IMR-90 (cell line): ENCODE measurements around the gene GABPB2. TPM values are rescaled to one million over a fixed set of nuclear protein-coding genes. Genes with fewer than 3 reads are reported as not detected.

ENCODE experiments used
- ATAC-seq: fragments of 200-7000 bp; cut with Tn5 transposase; 2 replicates; pipeline ENCODE4 v1.9.1; 2020; ENCODE audit warnings: low read depth, mild to moderate bottlenecking, moderate library complexity
- BruUV-seq: library from RNA; stranded (reverse); fragments of 400-500 nt; replicated peaks from 2 replicates; lab custom pipeline; 2021; lab: Mats Ljungman, UMichigan
- CTCF ChIA-PET: fragments of 300-600 bp; formaldehyde crosslinking; extraction: SDS; loops from one replicate; lab custom pipeline; 2021; ENCODE audit warnings: antibody characterized with exemption; lab: Yijun Ruan, JAX
- POLR2A ChIA-PET: fragments of 300-600 bp; sonication (Branson Sonifier 250); formaldehyde crosslinking; loops from one replicate; lab custom pipeline; 2022; ENCODE audit warnings: antibody characterized with exemption; ENCODE audit not compliant: unreplicated experiment; lab: Charles Lee
- DNase-seq: peaks from one replicate; pipeline ENCODE4 v3.0.0; 2013
- H2AFZ ChIP-seq: replicated peaks from 2 replicates; pipeline ENCODE3; 2013; ENCODE audit warnings: low read length, mild to moderate bottlenecking; ENCODE audit not compliant: poor library complexity
- H2AK5ac ChIP-seq: 2 replicates; pipeline ENCODE4 v1.6.1; 2013; ENCODE audit warnings: low read depth, low read length, inconsistent platforms
- H2AK9ac ChIP-seq: replicated peaks from 2 replicates; pipeline ENCODE3; 2013; ENCODE audit warnings: mild to moderate bottlenecking, low read depth, low read length, moderate library complexity; ENCODE audit not compliant: poor library complexity
- H2BK120ac ChIP-seq: 2 replicates; pipeline ENCODE4 v1.6.1; 2013; ENCODE audit warnings: low read depth, low read length, inconsistent platforms
- H2BK15ac ChIP-seq: 3 replicates; pipeline ENCODE4 v1.6.1; 2013; ENCODE audit warnings: low read depth, low read length, inconsistent platforms
- H2BK20ac ChIP-seq: 2 replicates; pipeline ENCODE4 v1.6.1; 2013; ENCODE audit warnings: low read depth, mild to moderate bottlenecking, inconsistent platforms, low read length, moderate library complexity
- H2BK5ac ChIP-seq: 2 replicates; pipeline ENCODE4 v1.6.1; 2013; ENCODE audit warnings: mild to moderate bottlenecking, low read depth, low read length, inconsistent platforms; ENCODE audit not compliant: poor library complexity, severe bottlenecking
- H3K14ac ChIP-seq: replicated peaks from 2 replicates; pipeline ENCODE4 v1.6.1; 2013; ENCODE audit warnings: low read depth, low read length, inconsistent platforms
- H3K18ac ChIP-seq: 2 replicates; pipeline ENCODE4 v1.6.1; 2013; ENCODE audit warnings: low read depth, low read length, control low read depth
- H3K23ac ChIP-seq: 2 replicates; pipeline ENCODE4 v1.6.1; 2013; ENCODE audit warnings: low read depth, low read length, inconsistent platforms
- H3K27ac ChIP-seq: 2 replicates; pipeline ENCODE4 v1.5.1; 2013; ENCODE audit warnings: mild to moderate bottlenecking, control low read depth, low read length; ENCODE audit not compliant: insufficient read depth
- H3K27me3 ChIP-seq: 2 replicates; pipeline ENCODE4 v1.6.1; 2013; ENCODE audit warnings: low read length; ENCODE audit not compliant: control insufficient read depth, insufficient read depth
- H3K36me3 ChIP-seq: 2 replicates; pipeline ENCODE4 v1.6.1; 2013; ENCODE audit warnings: low read length, mixed read lengths; ENCODE audit not compliant: control insufficient read depth, insufficient read depth
- H3K4ac ChIP-seq: 2 replicates; pipeline ENCODE4 v1.6.1; 2013; ENCODE audit warnings: low read depth, low read length, inconsistent platforms
- H3K4me1 ChIP-seq: 2 replicates; pipeline ENCODE4 v1.6.1; 2013; ENCODE audit warnings: low read length, mixed read lengths; ENCODE audit not compliant: control insufficient read depth, insufficient read depth
- H3K4me2 ChIP-seq: 2 replicates; pipeline ENCODE4 v1.6.1; 2013; ENCODE audit warnings: low read depth, mild to moderate bottlenecking, control low read depth, low read length, moderate library complexity
- H3K4me3 ChIP-seq: 2 replicates; pipeline ENCODE4 v1.5.1; 2013; ENCODE audit warnings: low read depth, mild to moderate bottlenecking, control low read depth, low read length, moderate library complexity; ENCODE audit not compliant: insufficient read depth
- H3K56ac ChIP-seq: 2 replicates; pipeline ENCODE4 v1.6.1; 2013; ENCODE audit warnings: low read length, inconsistent platforms; ENCODE audit not compliant: insufficient read depth; ENCODE audit errors: extremely low read depth
- H3K79me1 ChIP-seq, 2 experiments: 2 replicates each; pipeline ENCODE4 v1.6.1; 2013; ENCODE audit warnings: low read length in 2 of 2, inconsistent platforms in 1 of 2, low read depth in 1 of 2
- H3K9ac ChIP-seq: 2 replicates; pipeline ENCODE4 v1.6.1; 2013; ENCODE audit warnings: low read depth, low read length, control low read depth
- H3K9me1 ChIP-seq: 2 replicates; pipeline ENCODE4 v1.6.1; 2013; ENCODE audit warnings: low read length, inconsistent platforms; ENCODE audit not compliant: insufficient read depth
- H3K9me3 ChIP-seq: 2 replicates; pipeline ENCODE4 v1.6.1; 2013; ENCODE audit warnings: low read length; ENCODE audit not compliant: control insufficient read depth, insufficient read depth
- H4K20me1 ChIP-seq: 2 replicates; pipeline ENCODE4 v1.6.1; 2013; ENCODE audit warnings: low read length, inconsistent platforms; ENCODE audit not compliant: insufficient read depth
- H4K5ac ChIP-seq: 2 replicates; pipeline ENCODE4 v1.6.1; 2013; ENCODE audit warnings: mild to moderate bottlenecking, low read depth, low read length, control low read depth
- H4K8ac ChIP-seq, 2 experiments: 2 replicates each; pipeline ENCODE4 v1.6.1; 2013; ENCODE audit warnings: low read depth in 2 of 2, low read length in 2 of 2, control low read depth in 1 of 2, inconsistent platforms in 1 of 2
- H4K91ac ChIP-seq: 2 replicates; pipeline ENCODE4 v1.6.1; 2013; ENCODE audit warnings: low read depth, low read length, inconsistent platforms; ENCODE audit not compliant: insufficient read depth
- BHLHE40 ChIP-seq: fragments of 150-350 bp; IDR thresholded peaks from 2 replicates; pipeline ENCODE4 v1.6.1; 2016; ENCODE audit warnings: mild to moderate bottlenecking, low read depth, low read length
- CEBPB ChIP-seq: IDR thresholded peaks from 2 replicates; pipeline ENCODE4 v1.6.1; 2012; ENCODE audit warnings: low read depth, low read length, improper control_type of control experiment
- CHD1 ChIP-seq: IDR thresholded peaks from 2 replicates; pipeline ENCODE4 v1.6.1; 2012; ENCODE audit warnings: low read depth, low read length, improper control_type of control experiment
- CTCF ChIP-seq: conservative IDR thresholded peaks from 2 replicates; pipeline ENCODE4 v1.5.1; 2012; ENCODE audit warnings: mild to moderate bottlenecking, low read depth, low read length, improper control_type of control experiment
- FOS ChIP-seq: fragments of 150-350 bp; IDR thresholded peaks from 2 replicates; pipeline ENCODE4 v1.6.1; 2016; ENCODE audit warnings: low read depth, low read length
- MAFK ChIP-seq: IDR thresholded peaks from 2 replicates; pipeline ENCODE4 v1.6.1; 2012; ENCODE audit warnings: low read depth, low read length, improper control_type of control experiment
- MAZ ChIP-seq: IDR thresholded peaks from 2 replicates; pipeline ENCODE4 v1.6.1; 2012; ENCODE audit warnings: low read depth, mild to moderate bottlenecking, low read length, improper control_type of control experiment, moderate library complexity, borderline replicate concordance
- MXI1 ChIP-seq: IDR thresholded peaks from 2 replicates; pipeline ENCODE4 v1.6.1; 2012; ENCODE audit warnings: low read depth, mild to moderate bottlenecking, low read length, moderate library complexity, borderline replicate concordance
- NFE2L2 ChIP-seq: fragments of 150-350 bp; IDR thresholded peaks from 2 replicates; pipeline ENCODE4 v1.6.1; 2016; ENCODE audit warnings: low read depth, mild to moderate bottlenecking, low read length
- POLR2A ChIP-seq: IDR thresholded peaks from 2 replicates; pipeline ENCODE4 v1.6.1; 2012; ENCODE audit warnings: mild to moderate bottlenecking, low read depth, low read length
- RCOR1 ChIP-seq: IDR thresholded peaks from 2 replicates; pipeline ENCODE4 v1.6.1; 2012; ENCODE audit warnings: mild to moderate bottlenecking, low read length, improper control_type of control experiment; ENCODE audit not compliant: insufficient replicate concordance
- RFX5 ChIP-seq: IDR thresholded peaks from 2 replicates; pipeline ENCODE4 v1.8.0; 2012; ENCODE audit warnings: low read depth, mild to moderate bottlenecking, low read length, moderate library complexity
- SMC3 ChIP-seq: fragments of 150-350 bp; IDR thresholded peaks from 2 replicates; pipeline ENCODE4 v1.6.1; 2016; ENCODE audit warnings: low read depth, mild to moderate bottlenecking, antibody characterized with exemption, low read length, moderate library complexity
- USF2 ChIP-seq: fragments of 150-350 bp; IDR thresholded peaks from 2 replicates; pipeline ENCODE4 v1.6.1; 2017; ENCODE audit warnings: mild to moderate bottlenecking, antibody characterized with exemption, low read length, low read depth
- WGBS, 2 experiments: methylation state at CpG; one replicate each; pipeline versions ENCODE4 v1.1.5 to v1.1.7; 2013; ENCODE audit warnings: missing lambda C conversion rate in 2 of 2; ENCODE audit not compliant: insufficient read length in 1 of 2; ENCODE audit errors: extremely low coverage in 2 of 2; 5-methylcytosine and 5-hydroxymethylcytosine counted together
- dilution Hi-C: fragments of 300-500 bp; cut with HindIII; formaldehyde crosslinking; loops from one replicate; pipeline ENCODE4 v1.14.3; 2018; ENCODE audit warnings: low sequenced_read_pairs; ENCODE audit not compliant: unreplicated experiment
- in situ Hi-C: fragments of 300-500 bp; cut with MboI; formaldehyde crosslinking; loops from 3 replicates; pipeline ENCODE4 v1.14.3; 2019; ENCODE audit warnings: low sequenced_read_pairs, inconsistent platforms, mixed read lengths
- intact Hi-C: fragments of 100-400 bp; cut with micrococcal nuclease; formaldehyde crosslinking; loops from 2 replicates; pipeline ENCODE4 v1.10.0; 2022
- polyA plus RNA-seq, 3 experiments: library from polyadenylated mRNA; depleted of rRNA; stranded (reverse); fragments of >200 nt; gene quantifications; 2 replicates each; pipeline ENCODE4 v1.2.3, GENCODE V29; 2012; ENCODE audit warnings: low replicate concordance in 1 of 3
- total RNA-seq: library from RNA; depleted of rRNA; stranded (reverse); fragments of >200 nt; gene quantifications from 2 replicates; pipeline ENCODE4 v1.2.3, GENCODE V29; 2012

Gene GABPB2
- total and polyA plus RNA-seq, 2 of the 4 experiments (the other 2 are of a cell fraction), result 7.5 to 12.9 TPM

DNA sequence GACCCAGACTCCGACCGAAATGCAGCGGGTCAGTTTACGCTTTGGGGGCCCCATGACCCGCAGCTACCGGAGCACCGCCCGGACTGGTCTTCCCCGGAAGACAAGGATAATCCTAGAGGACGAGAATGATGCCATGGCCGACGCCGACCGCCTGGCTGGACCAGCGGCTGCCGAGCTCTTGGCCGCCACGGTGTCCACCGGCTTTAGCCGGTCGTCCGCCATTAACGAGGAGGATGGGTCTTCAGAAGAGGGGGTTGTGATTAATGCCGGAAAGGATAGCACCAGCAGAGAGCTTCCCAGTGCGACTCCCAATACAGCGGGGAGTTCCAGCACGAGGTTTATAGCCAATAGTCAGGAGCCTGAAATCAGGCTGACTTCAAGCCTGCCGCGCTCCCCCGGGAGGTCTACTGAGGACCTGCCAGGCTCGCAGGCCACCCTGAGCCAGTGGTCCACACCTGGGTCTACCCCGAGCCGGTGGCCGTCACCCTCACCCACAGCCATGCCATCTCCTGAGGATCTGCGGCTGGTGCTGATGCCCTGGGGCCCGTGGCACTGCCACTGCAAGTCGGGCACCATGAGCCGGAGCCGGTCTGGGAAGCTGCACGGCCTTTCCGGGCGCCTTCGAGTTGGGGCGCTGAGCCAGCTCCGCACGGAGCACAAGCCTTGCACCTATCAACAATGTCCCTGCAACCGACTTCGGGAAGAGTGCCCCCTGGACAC lies 22.5 kb upstream of the GABPB2 start (continued):
- TF ChIP-seq NFE2L2 (no peak), RFX5 (no peak)

DNA sequence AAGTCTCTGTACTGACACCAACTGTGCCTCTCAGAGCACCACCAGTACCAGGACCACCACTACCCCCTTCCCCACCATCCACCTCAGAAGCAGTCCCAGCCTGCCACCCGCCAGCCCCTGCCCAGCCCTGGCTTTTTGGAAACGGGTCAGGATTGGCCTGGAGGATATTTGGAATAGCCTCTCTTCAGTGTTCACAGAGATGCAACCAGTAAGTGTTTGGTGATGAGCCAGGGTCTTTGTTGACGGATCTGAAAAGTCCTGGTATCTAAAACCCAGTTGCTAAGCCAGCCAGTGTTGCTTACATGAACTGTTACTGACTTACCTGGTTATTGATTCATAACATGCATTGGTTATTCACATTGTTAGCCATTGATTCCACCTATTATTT lies 21.9 kb upstream of the GABPB2 start:
- Histone ChIP-seq H3K14ac (peak overlapping the region; percentile 4), H2AK5ac (peak overlapping the region; percentile 87), H3K18ac (no peak overlapping the region), H2BK120ac (no peak overlapping the region), H3K4me2 (peak overlapping the region; percentile 86), H4K20me1 (0 out of 2 replicates have a peak, but pooled peaks cover 8% of the 10 kb centered on the region), H3K9me3 (no peaks in the 10 kb centered on the region), H3K27ac (peak overlapping the region; percentile 88), H3K23ac (peak overlapping the region; percentile 93; the same call in 1 of the 2 replicates), H2AFZ (peak overlapping the region; percentile 95), H4K5ac (no peak overlapping the region), H4K8ac (peak overlapping the region; percentile 96 to 99; a peak in 2 of 4 replicates), H3K4ac (peak overlapping the region; percentile 82; the same call in 1 of the 2 replicates), H3K9me1 (peaks cover 7% of the 10 kb centered on the region; the same call in 1 of the 2 replicates), H2BK5ac (no peak overlapping the region), H3K36me3 (peaks cover 21% of the 10 kb centered on the region), H3K4me3 (peak overlapping the region; percentile 65), H2BK20ac (no peak overlapping the region), H4K91ac (no peak overlapping the region; the same call in 1 of the 2 replicates), H2AK9ac (peak overlapping the region; percentile 96), H3K9ac (peak overlapping the region; percentile 78), H3K4me1 (peaks cover 8% of the 10 kb centered on the region), H3K79me1 (peaks cover 6 to 51% of the 10 kb centered on the region in 2 experiments; a peak in 3 of 4 replicates), H2BK15ac (no peak overlapping the region), H3K27me3 (no peaks in the 10 kb centered on the region), H3K56ac (no peak overlapping the region)
- ATAC-seq (no peak), DNase-seq (no peak)
- dilution Hi-C loops (no loop called here), intact Hi-C loops (no loop called here), in situ Hi-C loops (no loop called here)
- POLR2A ChIA-PET, result interaction anchor here (1.0 to 1.1 kb wide), 2 partner anchors 11 to 42 kb away, joined by 3 to 4 read pairs; partner anchors contain the start of genes CDC42SE1 and MINDY1
- CTCF ChIA-PET, result no interaction called here
- WGBS, 2 experiments, result no CpG with 5 or more reads among the region's 3 CpGs
- BruUV-seq, result no TSS peak
- TF ChIP-seq NFE2L2 (no peak), RFX5 (no peak), RCOR1 (no peak), CHD1 (no peak), SMC3 (no peak), MXI1 (no peak), CTCF (no peak), MAFK (no peak), USF2 (no peak), BHLHE40 (no peak), POLR2A (no peak; the same call in 1 of the 2 replicates), CEBPB (no peak), MAZ (no peak), FOS (no peak)
